A549 (cell line): ENCODE data around the gene RALGDS. TPM values are rescaled to one million over a fixed set of nuclear protein-coding genes. Genes with fewer than 3 reads are reported as not detected.
A peak's percentile ranks its signal among the peaks of the same experiment; 100 is the strongest.

Experiments used
- ATAC-seq, 2 experiments: fragments of 200-7000 bp in 1 of 2; fragments of >200 bp in 1 of 2; cut with Nextera tagmentation in 1 of 2; cut with Tn5 transposase in 1 of 2; 3 replicates each; pipeline versions ENCODE4 v1.8.0 to v1.9.1; 2018 to 2020; ENCODE audit warnings: mild to moderate bottlenecking in 1 of 2, moderate library complexity in 1 of 2
- CTCF ChIA-PET: fragments of 300-600 bp; sonication (Branson Sonifier 250); formaldehyde crosslinking; extraction: SDS; loops from one replicate; lab custom pipeline; 2021; ENCODE audit warnings: antibody characterized with exemption, inconsistent platforms; lab: Yijun Ruan, JAX
- POLR2A ChIA-PET: fragments of 350-600 bp; formaldehyde crosslinking; extraction: SDS; loops from one replicate; lab custom pipeline; 2021; ENCODE audit warnings: antibody characterized with exemption, inconsistent platforms; lab: Yijun Ruan, JAX
- DNase-seq, 2 experiments: peaks; one replicate each; pipeline versions ENCODE4 v3.0.0 to v3.0.0-alpha.2; 2011 to 2016; ENCODE audit warnings: low read depth in 1 of 2, low spot score in 1 of 2
- FAIRE-seq: peaks from 2 replicates; lab custom pipeline; 2011; peaks lifted over from hg19 to GRCh38; lab: Jason Lieb, UNC
- H3K27ac ChIP-seq, 2 experiments: fragments of >200 bp; sonication (Bioruptor Twin); formaldehyde crosslinking; 3 replicates each; pipeline ENCODE4 v1.5.1; 2016 to 2017
- H3K4me1 ChIP-seq: fragments of >200 bp; sonication (Bioruptor Twin); formaldehyde crosslinking; 3 replicates; pipeline ENCODE4 v1.6.1; 2016
- H3K4me2 ChIP-seq: fragments of >200 bp; sonication (Bioruptor Twin); formaldehyde crosslinking; 3 replicates; pipeline ENCODE4 v1.6.1; 2016
- H3K4me3 ChIP-seq: fragments of >200 bp; sonication (Bioruptor Twin); formaldehyde crosslinking; 3 replicates; pipeline ENCODE4 v1.5.1; 2016
- H3K9me3 ChIP-seq: fragments of >200 bp; sonication (Bioruptor Twin); formaldehyde crosslinking; 3 replicates; pipeline ENCODE4 v1.6.1; 2016
- BCL3 ChIP-seq: fragments of >200 bp; sonication (Bioruptor Twin); formaldehyde crosslinking; IDR thresholded peaks from 3 replicates; pipeline ENCODE4 v1.6.1; 2016
- BHLHE40 ChIP-seq: IDR thresholded peaks from 2 replicates; pipeline ENCODE4 v1.6.1; 2012; ENCODE audit warnings: low read depth, low read length, inconsistent platforms
- CBX2 ChIP-seq: fragments of 200-600 bp; sonication (generic); IDR thresholded peaks from 2 replicates; pipeline ENCODE4 v1.6.1; 2016; ENCODE audit warnings: low read depth, mild to moderate bottlenecking, borderline replicate concordance
- FOSB ChIP-seq: fragments of 250-450 bp; sonication (Bioruptor Pico); IDR thresholded peaks from 2 replicates; pipeline ENCODE4 v1.5.0; 2020; ENCODE audit warnings: mild to moderate bottlenecking, moderate library complexity
- FOXS1 ChIP-seq: fragments of 250-450 bp; sonication (Bioruptor Pico); IDR thresholded peaks from 2 replicates; pipeline ENCODE4 v1.5.0; 2020; ENCODE audit warnings: mild to moderate bottlenecking, moderate library complexity
- GATA3 ChIP-seq: IDR thresholded peaks from 2 replicates; pipeline ENCODE4 v1.6.1; 2012; ENCODE audit warnings: borderline replicate concordance
- HDAC2 ChIP-seq: fragments of 200-600 bp; sonication (generic); IDR thresholded peaks from 2 replicates; pipeline ENCODE4 v1.6.1; 2016
- HEYL ChIP-seq: fragments of 250-450 bp; sonication (Bioruptor Pico); IDR thresholded peaks from 2 replicates; pipeline ENCODE4 v1.8.0; 2021; ENCODE audit warnings: mild to moderate bottlenecking, moderate library complexity
- HOXB5 ChIP-seq: fragments of 250-450 bp; sonication (Bioruptor Pico); IDR thresholded peaks from 2 replicates; pipeline ENCODE4 v1.5.0; 2020; ENCODE audit warnings: mild to moderate bottlenecking, moderate library complexity
- JUN ChIP-seq, 2 experiments: fragments of >200 bp; sonication (Bioruptor Twin); formaldehyde crosslinking; IDR thresholded peaks; 2 replicates in 1 of 2; 3 replicates in 1 of 2; pipeline ENCODE4 v1.6.1; 2016 to 2017
- JUNB ChIP-seq: fragments of >200 bp; sonication (Bioruptor Twin); formaldehyde crosslinking; IDR thresholded peaks from 2 replicates; pipeline ENCODE4 v1.6.1; 2016
- KDM5A ChIP-seq: fragments of 200-600 bp; sonication (generic); IDR thresholded peaks from 2 replicates; pipeline ENCODE4 v1.6.1; 2016; ENCODE audit warnings: antibody characterized with exemption, mild to moderate bottlenecking
- MAFK ChIP-seq: fragments of 450-650 bp; IDR thresholded peaks from 2 replicates; pipeline ENCODE4 v1.6.1; 2014; ENCODE audit not compliant: partially characterized antibody
- MAX ChIP-seq: IDR thresholded peaks from 2 replicates; pipeline ENCODE4 v1.6.1; 2012
- NFE2L2 ChIP-seq: fragments of 150-350 bp; conservative IDR thresholded peaks from 2 replicates; pipeline ENCODE4 v1.6.1; 2014; ENCODE audit warnings: low read length
- NPAS2 ChIP-seq: fragments of 250-450 bp; sonication (Bioruptor Pico); IDR thresholded peaks from 2 replicates; pipeline ENCODE4 v1.8.0; 2022; ENCODE audit warnings: mild to moderate bottlenecking, moderate library complexity, borderline replicate concordance
- NR3C1 ChIP-seq: fragments of >200 bp; sonication (Bioruptor Twin); formaldehyde crosslinking; IDR thresholded peaks from 3 replicates; pipeline ENCODE4 v1.6.1; 2017
- PHF8 ChIP-seq: fragments of 200-600 bp; sonication (generic); IDR thresholded peaks from 2 replicates; pipeline ENCODE4 v1.6.1; 2016; ENCODE audit warnings: low read depth, mild to moderate bottlenecking, antibody characterized with exemption, moderate library complexity, borderline replicate concordance
- POLR2AphosphoS2 ChIP-seq: conservative IDR thresholded peaks from 2 replicates; pipeline ENCODE4 v1.6.1; 2012; ENCODE audit warnings: low read length, improper control_type of control experiment, inconsistent platforms
- RAD21 ChIP-seq, 2 experiments: fragments of >200 bp in 1 of 2; sonication (Bioruptor Twin) in 1 of 2; formaldehyde crosslinking in 1 of 2; IDR thresholded peaks in 1 of 2; conservative IDR thresholded peaks in 1 of 2; 2 replicates in 1 of 2; 3 replicates in 1 of 2; pipeline ENCODE4 v1.6.1; 2012 to 2018; ENCODE audit warnings: inconsistent platforms in 1 of 2
- RCOR1 ChIP-seq: fragments of 150-350 bp; IDR thresholded peaks from 2 replicates; pipeline ENCODE4 v1.6.1; 2014; ENCODE audit warnings: antibody characterized with exemption, low read length, low read depth
- RNF2 ChIP-seq: fragments of 200-600 bp; sonication (generic); IDR thresholded peaks from 2 replicates; pipeline ENCODE4 v1.6.1; 2016; ENCODE audit warnings: low read depth, mild to moderate bottlenecking, antibody characterized with exemption, moderate library complexity, borderline replicate concordance
- TFCP2L1 ChIP-seq: fragments of 250-450 bp; sonication (Bioruptor Pico); IDR thresholded peaks from 2 replicates; pipeline ENCODE4 v1.5.0; 2021; ENCODE audit warnings: mild to moderate bottlenecking
- ZSCAN20 ChIP-seq: fragments of 250-450 bp; sonication (Bioruptor Pico); IDR thresholded peaks from 2 replicates; pipeline ENCODE4 v1.8.0; 2022; ENCODE audit warnings: mild to moderate bottlenecking, moderate library complexity
- whole genome bisulfite sequencing: methylation state at CpG from one replicate; pipeline ENCODE4 v1.1.6; 2017; ENCODE audit errors: missing lambda C conversion rate; 5-methylcytosine and 5-hydroxymethylcytosine counted together
- polyA plus RNA-seq, 4 experiments: library from polyadenylated mRNA; depleted of rRNA in 3 of 4; stranded (reverse); fragments of >200 nt; fragmentation: RNase III in 1 of 4; extraction: RNeasy Plus Mini Kit Qiagen cat#74134 plus additional on column Dnase treatment in 1 of 4; gene quantifications; 2 replicates in 3 of 4; 3 replicates in 1 of 4; pipeline ENCODE4 v1.2.3, GENCODE V29; 2011 to 2017
- TF ChIP-seq, protein P1 (sequence below): fragments of 250-450 bp; sonication (Bioruptor Pico); IDR thresholded peaks from 2 replicates; pipeline ENCODE4 v1.5.0; 2020; ENCODE audit warnings: low read depth, mild to moderate bottlenecking, moderate library complexity
- TF ChIP-seq, protein P2 (sequence below): fragments of >200 bp; sonication (Bioruptor Twin); formaldehyde crosslinking; IDR thresholded peaks from 2 replicates; pipeline ENCODE4 v1.6.1; 2016
- TF ChIP-seq, protein P3 (sequence below): fragments of 150-350 bp; IDR thresholded peaks from 2 replicates; pipeline ENCODE4 v1.6.1; 2014; ENCODE audit warnings: low read depth, mild to moderate bottlenecking, low read length

Gene RALGDS
- polyA plus RNA-seq, 2 of the 4 experiments (the other 2 are of a cell fraction): 8.9 to 12.1 TPM

DNA sequence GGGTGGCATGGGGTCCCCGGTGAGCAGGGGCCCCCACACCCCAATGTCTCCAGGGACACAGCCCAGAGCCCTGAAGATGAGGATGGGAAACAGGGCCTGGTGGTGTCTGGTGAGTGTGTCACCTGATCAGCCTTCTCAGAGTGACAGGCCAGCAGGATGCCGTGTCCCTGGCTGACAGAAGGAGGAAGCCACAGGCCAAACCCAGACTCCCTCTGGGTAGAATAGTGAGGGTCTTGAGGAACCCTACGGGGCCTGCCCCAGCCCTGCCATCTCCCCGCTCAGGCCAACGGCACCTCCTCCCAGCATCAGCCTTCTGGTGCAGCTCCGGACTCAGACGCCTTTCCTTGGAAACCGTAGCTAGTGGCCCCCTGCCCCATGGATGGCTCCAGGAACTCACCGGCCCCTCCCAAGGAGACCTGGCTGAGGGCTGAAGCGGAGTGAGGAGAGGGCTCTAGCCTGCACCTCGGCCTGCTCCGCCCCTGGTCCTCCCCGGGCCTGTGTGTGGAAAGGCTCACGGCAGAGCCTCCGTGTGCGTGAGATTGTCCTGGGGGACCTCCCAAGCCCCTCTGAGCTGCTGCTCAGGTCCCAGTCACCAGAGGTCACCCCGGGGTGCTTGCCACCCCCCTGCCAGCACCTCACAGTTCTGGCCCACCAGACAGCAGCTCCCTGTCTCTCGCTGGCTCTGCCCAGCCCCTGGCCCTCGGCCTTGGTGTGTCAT, 6.0 kb downstream of the RALGDS start:
- ATAC-seq: no peak; a peak in 2 of 6 replicates

GRCh38 chr9:133113949-133114885, 6.8 kb downstream of the RALGDS start:
- DNase-seq (no peak), ATAC-seq (peak in 1 of 2 experiments; percentile 13; a peak in 3 of 6 replicates), FAIRE-seq (no peak)
- CTCF ChIA-PET: interaction anchor here (1.4 to 30.3 kb wide), 4 partner anchors 9 to 72 kb away, joined by 3 to 1284 read pairs (median 74); no protein-coding TSS in a partner anchor
- Histone ChIP-seq H3K27ac (no peak overlapping the region; a peak in 1 of 6 replicates), H3K4me1 (peaks cover 3% of the 10 kb centered on the region; the same call in 2 of the 3 replicates), H3K4me2 (no peak overlapping the region), H3K4me3 (no peak overlapping the region), H3K9me3 (no peaks in the 10 kb centered on the region)
- POLR2A ChIA-PET: interaction anchor here (0.9 kb wide), 1 partner anchor 35 kb away, joined by 4 read pairs; no protein-coding TSS in a partner anchor
- WGBS: 81% methylated on average over 15 of the region's 20 CpGs
- TF ChIP-seq NPAS2 (CRISPR knock-in tag) (no peak), KDM5A (no peak), POLR2AphosphoS2 (no peak), HEYL (CRISPR knock-in tag) (no peak), RAD21 (conservative IDR thresholded peaks at IDR 0.05 in 1 of 2, IDR thresholded peaks at IDR 0.05 in 1 of 2) (no peak), CBX2 (no peak), BHLHE40 (no peak), MAFK (no peak), JUNB (no peak), PHF8 (no peak), JUN (IDR thresholded peaks at IDR 0.05) (no peak), FOXS1 (CRISPR knock-in tag) (no peak), ZSCAN20 (CRISPR knock-in tag) (no peak), HOXB5 (CRISPR knock-in tag) (no peak), NR3C1 (no peak), HDAC2 (no peak)
- TF ChIP-seq, protein P1, sequence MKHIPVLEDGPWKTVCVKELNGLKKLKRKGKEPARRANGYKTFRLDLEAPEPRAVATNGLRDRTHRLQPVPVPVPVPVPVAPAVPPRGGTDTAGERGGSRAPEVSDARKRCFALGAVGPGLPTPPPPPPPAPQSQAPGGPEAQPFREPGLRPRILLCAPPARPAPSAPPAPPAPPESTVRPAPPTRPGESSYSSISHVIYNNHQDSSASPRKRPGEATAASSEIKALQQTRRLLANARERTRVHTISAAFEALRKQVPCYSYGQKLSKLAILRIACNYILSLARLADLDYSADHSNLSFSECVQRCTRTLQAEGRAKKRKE (CRISPR knock-in tag): no peak
- TF ChIP-seq, protein P2, sequence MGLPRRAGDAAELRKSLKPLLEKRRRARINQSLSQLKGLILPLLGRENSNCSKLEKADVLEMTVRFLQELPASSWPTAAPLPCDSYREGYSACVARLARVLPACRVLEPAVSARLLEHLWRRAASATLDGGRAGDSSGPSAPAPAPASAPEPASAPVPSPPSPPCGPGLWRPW: no peak

More for the DNA sequence above, 6.0 kb downstream of the RALGDS start:
- H3K9me3 ChIP-seq: no peaks in the 10 kb centered on the region
- DNase-seq: no peak
- CTCF ChIA-PET: interaction anchor here (1.4 to 30.3 kb wide), 4 partner anchors 8 to 28 kb away, joined by 6 to 1284 read pairs (median 92); no protein-coding TSS in a partner anchor
- H3K4me2 ChIP-seq: no peak overlapping the region
- POLR2A ChIA-PET: interaction anchor here (0.9 kb wide), 1 partner anchor 34 kb away, joined by 4 read pairs; no protein-coding TSS in a partner anchor
- WGBS: 89% methylated on average over 14 of the region's 19 CpGs
- no peak for FAIRE-seq
- H3K4me1 ChIP-seq: peaks cover 7% of the 10 kb centered on the region
- no peak for TF ChIP-seq PHF8
- no peak for TF ChIP-seq BCL3
- TF ChIP-seq FOSB (CRISPR knock-in tag): no peak
- no peak for TF ChIP-seq TFCP2L1 (CRISPR knock-in tag)
- TF ChIP-seq GATA3: no peak
- no peak for TF ChIP-seq RNF2
- TF ChIP-seq MAX: no peak
- TF ChIP-seq JUNB: no peak
- no peak for TF ChIP-seq NPAS2 (CRISPR knock-in tag)
- no peak for TF ChIP-seq NFE2L2
- no peak for TF ChIP-seq RCOR1
- TF ChIP-seq, protein P3, sequence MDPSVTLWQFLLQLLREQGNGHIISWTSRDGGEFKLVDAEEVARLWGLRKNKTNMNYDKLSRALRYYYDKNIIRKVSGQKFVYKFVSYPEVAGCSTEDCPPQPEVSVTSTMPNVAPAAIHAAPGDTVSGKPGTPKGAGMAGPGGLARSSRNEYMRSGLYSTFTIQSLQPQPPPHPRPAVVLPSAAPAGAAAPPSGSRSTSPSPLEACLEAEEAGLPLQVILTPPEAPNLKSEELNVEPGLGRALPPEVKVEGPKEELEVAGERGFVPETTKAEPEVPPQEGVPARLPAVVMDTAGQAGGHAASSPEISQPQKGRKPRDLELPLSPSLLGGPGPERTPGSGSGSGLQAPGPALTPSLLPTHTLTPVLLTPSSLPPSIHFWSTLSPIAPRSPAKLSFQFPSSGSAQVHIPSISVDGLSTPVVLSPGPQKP: no peak
- H3K4me3 ChIP-seq: no peak overlapping the region
- H3K27ac ChIP-seq: no peak overlapping the region; a peak in 1 of 6 replicates
